ENCODE data around the gene HOXA6.

The HOXA6 gene

GRCh38 chr7:27147199-27148030 lies at the start of gene HOXA6:
HOXA6 (minus strand) TSS chr7:27147774; CDS start chr7:27147749, 25 bp downstream.
- no peak for DNase-seq (ENCODE audit: low read depth in 2 of 2)

- peak; percentile 78 to 81 for DNase-seq (ENCODE audit: low read depth in 2 of 2)
These were observed 48.8 kb upstream of the HOXA6 start for GRCh38 chr7:27196287-27196767.

- no peak for DNase-seq (ENCODE audit: low read depth in 2 of 2)
These were observed 47.3 kb upstream of the HOXA6 start for GRCh38 chr7:27194686-27195379.

GRCh38 chr7:27194002-27194352 lies 46.4 kb upstream of the HOXA6 start:
- DNase-seq (ENCODE audit: low read depth in 2 of 2), result no peak

GRCh38 chr7:27193335-27194001 lies 45.9 kb upstream of the HOXA6 start:
- no peak for DNase-seq (ENCODE audit: low read depth in 2 of 2)

GRCh38 chr7:27192546-27193334 lies 45.2 kb upstream of the HOXA6 start:
- DNase-seq (ENCODE audit: low read depth in 2 of 2), result no peak

- no peak for DNase-seq (ENCODE audit: low read depth in 2 of 2)
These were observed 44.4 kb upstream of the HOXA6 start for GRCh38 chr7:27191833-27192545.

GRCh38 chr7:27191161-27191731 lies 43.7 kb upstream of the HOXA6 start:
- no peak for DNase-seq (ENCODE audit: low read depth in 2 of 2)

- no peak for DNase-seq (ENCODE audit: low read depth in 2 of 2)
These were observed 42.6 kb upstream of the HOXA6 start for GRCh38 chr7:27189997-27190748.

GRCh38 chr7:27189295-27189996 lies 41.9 kb upstream of the HOXA6 start:
- no peak for DNase-seq (ENCODE audit: low read depth in 2 of 2)

GRCh38 chr7:27188386-27189294 lies 41.1 kb upstream of the HOXA6 start:
- no peak for DNase-seq (ENCODE audit: low read depth in 2 of 2)

GRCh38 chr7:27187475-27188385 lies 40.2 kb upstream of the HOXA6 start:
- no peak for DNase-seq (ENCODE audit: low read depth in 2 of 2)

- DNase-seq (ENCODE audit: low read depth in 2 of 2), result no peak
These were observed 39.3 kb upstream of the HOXA6 start for GRCh38 chr7:27186668-27187474.

GRCh38 chr7:27185854-27186667 lies 38.5 kb upstream of the HOXA6 start:
- DNase-seq (ENCODE audit: low read depth in 2 of 2), result no peak
